HepG2 (cell line): ENCODE data around the gene CES5A. TPM values are rescaled to one million over a fixed set of nuclear protein-coding genes. Genes with fewer than 3 reads are reported as not detected.
A peak's percentile ranks its signal among the peaks of the same experiment; 100 is the strongest.
"Not testable (repeated sequence)": the region's sequence is repeated elsewhere in the genome, so short reads cannot be mapped to it uniquely, and the experiment has no call there.

Source experiments
- ATAC-seq: fragments of 200-7000 bp; cut with Tn5 transposase; 3 replicates; pipeline ENCODE4 v1.9.1; 2020; ENCODE audit warnings: mild to moderate bottlenecking, moderate library complexity
- BruUV-seq: library from RNA; stranded (reverse); fragments of 400-500 nt; replicated peaks from 2 replicates; lab custom pipeline; 2021; lab: Mats Ljungman, UMichigan
- CTCF ChIA-PET: fragments of 300-600 bp; formaldehyde crosslinking; extraction: SDS; loops from one replicate; lab custom pipeline; 2021; ENCODE audit warnings: low total read pairs, inconsistent platforms, low intra/inter-chr PET ratio; lab: Yijun Ruan, JAX
- POLR2A ChIA-PET: fragments of 350-600 bp; sonication (Branson Sonifier 250); formaldehyde crosslinking; loops from one replicate; lab custom pipeline; 2020; ENCODE audit warnings: antibody characterized with exemption, inconsistent platforms; lab: Yijun Ruan, JAX
- DNase-seq: peaks from one replicate; pipeline ENCODE4 v3.0.0-alpha.2; 2015; ENCODE audit warnings: low spot score
- FAIRE-seq: peaks from 3 replicates; lab custom pipeline; 2011; peaks lifted over from hg19 to GRCh38; lab: Jason Lieb, UNC
- H2AFZ ChIP-seq: one replicate; pipeline ENCODE4 v1.6.1; 2011; ENCODE audit warnings: low read length, inconsistent platforms
- H3K27ac ChIP-seq: fragments of 300-600 bp; 3 replicates; pipeline ENCODE4 v1.8.0; 2011; ENCODE audit warnings: mixed run types, mild to moderate bottlenecking, mixed read lengths, low read length, inconsistent platforms; ENCODE audit not compliant: insufficient read depth; ENCODE audit errors: extremely low read length
- H3K27me3 ChIP-seq, 2 experiments: fragments of 200-600 bp in 1 of 2; 2 replicates in 1 of 2; 3 replicates in 1 of 2; pipeline versions ENCODE4 v1.6.0 to v1.8.0; 2011; ENCODE audit warnings: low read length in 2 of 2, mild to moderate bottlenecking in 2 of 2, moderate library complexity in 2 of 2, inconsistent platforms in 1 of 2; ENCODE audit not compliant: insufficient read depth in 2 of 2, control insufficient read depth in 1 of 2
- H3K36me3 ChIP-seq, 2 experiments: fragments of 200-600 bp in 1 of 2; replicated peaks in 1 of 2; 2 replicates in 1 of 2; 3 replicates in 1 of 2; pipeline versions ENCODE4 v1.5.1 to v1.8.0; 2011; ENCODE audit warnings: low read length in 2 of 2, inconsistent platforms in 1 of 2; ENCODE audit not compliant: insufficient read depth in 2 of 2, control insufficient read depth in 1 of 2
- H3K4me1 ChIP-seq: 2 replicates; pipeline ENCODE4 v1.5.1; 2012; ENCODE audit warnings: low read length, inconsistent platforms; ENCODE audit not compliant: insufficient read depth
- H3K4me2 ChIP-seq: 2 replicates; pipeline ENCODE4 v1.6.0; 2011; ENCODE audit warnings: low read depth, low read length, inconsistent platforms
- H3K4me3 ChIP-seq, 3 experiments: fragments of 200-600 bp in 1 of 3; sonication (generic), shearing (Covaris generic) in 1 of 3; replicated peaks in 1 of 3; 2 replicates each; pipeline ENCODE4 v1.5.1; 2011 to 2016; ENCODE audit warnings: low read length in 3 of 3, inconsistent platforms in 2 of 3, low read depth in 2 of 3, mild to moderate bottlenecking in 2 of 3, control low read depth in 1 of 3, mixed read lengths in 1 of 3; ENCODE audit not compliant: insufficient read depth in 1 of 3
- H3K79me2 ChIP-seq: one replicate; pipeline ENCODE4 v1.6.1; 2011; ENCODE audit warnings: low read length, inconsistent platforms; ENCODE audit not compliant: insufficient read depth
- H3K9ac ChIP-seq: 2 replicates; pipeline ENCODE4 v1.6.0; 2011; ENCODE audit warnings: mild to moderate bottlenecking, low read depth, low read length, inconsistent platforms; ENCODE audit not compliant: insufficient read depth
- H3K9me3 ChIP-seq: 2 replicates; pipeline ENCODE4 v1.5.1; 2012; ENCODE audit warnings: mild to moderate bottlenecking, low read length
- H4K20me1 ChIP-seq: 2 replicates; pipeline ENCODE4 v1.6.0; 2011; ENCODE audit warnings: inconsistent platforms, mild to moderate bottlenecking, low read length, moderate library complexity; ENCODE audit not compliant: insufficient read depth
- GABPB1 ChIP-seq: IDR thresholded peaks from 2 replicates; pipeline ENCODE4 v1.6.1; 2016; ENCODE audit warnings: mild to moderate bottlenecking, missing genetic modification reagents, moderate library complexity, missing compliant biosample characterization
- HHEX ChIP-seq: IDR thresholded peaks from 2 replicates; pipeline ENCODE4 v1.6.1; 2016; ENCODE audit warnings: control low read depth
- HNF4G ChIP-seq, 2 experiments: sonication (generic) in 1 of 2; formaldehyde crosslinking in 1 of 2; IDR thresholded peaks; 2 replicates each; pipeline versions ENCODE4 v1.4.0 to v1.6.1; 2011 to 2020; ENCODE audit warnings: borderline replicate concordance in 2 of 2, low read depth in 2 of 2, mild to moderate bottlenecking in 2 of 2, low read length in 1 of 2, missing genetic modification reagents in 1 of 2, moderate library complexity in 1 of 2
- NBN ChIP-seq: fragments of 450-650 bp; conservative IDR thresholded peaks from 2 replicates; pipeline ENCODE4 v1.6.1; 2017
- ZBTB21 ChIP-seq: sonication (generic); formaldehyde crosslinking; IDR thresholded peaks from 2 replicates; pipeline ENCODE4 v1.4.0; 2020; ENCODE audit warnings: missing genetic modification reagents
- ZNF136 ChIP-seq: sonication (generic); formaldehyde crosslinking; IDR thresholded peaks from 2 replicates; pipeline ENCODE4 v1.8.1; 2022; ENCODE audit warnings: low read depth, mild to moderate bottlenecking, moderate library complexity, missing genetic modification reagents
- ZNF354B ChIP-seq: sonication (generic); formaldehyde crosslinking; IDR thresholded peaks from 2 replicates; pipeline ENCODE4 v1.8.0; 2022; ENCODE audit warnings: mild to moderate bottlenecking, missing genetic modification reagents
- ZNF468 ChIP-seq: sonication (generic); formaldehyde crosslinking; IDR thresholded peaks from 2 replicates; pipeline ENCODE4 v1.8.0; 2022; ENCODE audit warnings: mild to moderate bottlenecking, moderate library complexity, missing genetic modification reagents
- ZNF550 ChIP-seq: sonication (generic); formaldehyde crosslinking; IDR thresholded peaks from 2 replicates; pipeline ENCODE4 v1.4.0; 2020; ENCODE audit warnings: mild to moderate bottlenecking, missing genetic modification reagents, borderline replicate concordance
- WGBS: methylation state at CpG from one replicate; pipeline ENCODE4 v1.1.6; 2017; ENCODE audit warnings: low lambda C conversion rate; 5-methylcytosine and 5-hydroxymethylcytosine counted together
- in situ Hi-C: cut with HindIII; loops from 2 replicates; pipeline ENCODE4 v1.10.0; 2017; ENCODE audit warnings: low pct_unique_long_range_greater_than_20kb; ENCODE audit not compliant: extremely low pct_ligation_motif_present
- intact Hi-C: fragments of 100-400 bp; cut with micrococcal nuclease; formaldehyde crosslinking; loops from one replicate; pipeline ENCODE4 v1.10.0; 2022; ENCODE audit not compliant: unreplicated experiment
- polyA plus RNA-seq, 8 experiments: library from polyadenylated mRNA; depleted of rRNA in 3 of 8; stranded (reverse) in 7 of 8; unstranded in 1 of 8; fragments of >200 nt; fragmentation: Illumina TruSeq in 4 of 8; extraction: Trizol in 4 of 8; gene quantifications; 2 replicates each; pipeline versions ENCODE4 v1.2.1 to v1.2.3, GENCODE V29; 2011 to 2016; ENCODE audit warnings: low read depth in 4 of 8, missing spikeins in 1 of 8, mixed read lengths in 1 of 8; ENCODE audit not compliant: insufficient read depth in 1 of 8
- total RNA-seq, 5 experiments: library from RNA; depleted of rRNA; stranded (reverse); fragments of >200 nt; fragmentation: Illumina TruSeq; extraction: Trizol; gene quantifications; 2 replicates each; pipeline ENCODE4 v1.2.3, GENCODE V29; 2016; ENCODE audit warnings: low read depth in 1 of 5
- TF ChIP-seq, protein P1 (sequence below): sonication (generic); formaldehyde crosslinking; IDR thresholded peaks from 2 replicates; pipeline ENCODE4 v1.5.0; 2020; ENCODE audit warnings: missing genetic modification reagents

The CES5A gene
- total and polyA plus RNA-seq, 2 of the 13 experiments (the other 11 are each of a cell fraction or from before 2014, with no cell fraction given): not detected

DNA sequence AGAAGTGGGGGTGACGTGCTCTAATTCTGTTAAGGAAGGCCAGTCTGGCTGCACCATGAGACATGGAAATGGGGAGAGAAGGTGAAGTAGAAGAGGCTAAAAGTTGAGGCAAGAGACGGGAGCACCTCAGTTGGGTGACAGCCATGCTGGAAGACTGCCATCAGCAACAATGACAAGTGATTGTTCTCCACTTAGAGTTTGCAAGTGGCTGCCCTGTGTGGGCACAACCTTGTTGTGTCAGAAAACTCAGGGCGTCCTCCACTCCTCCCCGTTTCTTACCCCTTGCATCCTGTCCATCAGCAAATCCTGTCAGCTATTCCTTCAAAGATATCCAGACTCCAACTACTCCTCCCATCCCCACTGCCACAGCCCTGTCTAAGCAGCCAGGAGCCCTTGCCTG, 59.9 kb downstream of the CES5A start:
- in situ Hi-C loops (no loop called here), intact Hi-C loops (no loop called here)
- Histone ChIP-seq H3K36me3 (peaks cover 7 to 28% of the 10 kb centered on the region in 2 experiments; a peak in 4 of 5 replicates), H3K27me3 (no peaks in the 10 kb centered on the region), H3K9ac (no peak overlapping the region), H3K4me2 (no peak overlapping the region), H3K4me3 (no peak overlapping the region), H3K27ac (no peak overlapping the region), H3K4me1 (no peaks in the 10 kb centered on the region), H3K79me2 (no peaks in the 10 kb centered on the region), H3K9me3 (no peaks in the 10 kb centered on the region), H4K20me1 (no peaks in the 10 kb centered on the region), H2AFZ (no peak overlapping the region)
- no TSS peak for BruUV-seq
- DNase-seq: no peak
- WGBS: 96% methylated on average over 3 of the region's 4 CpGs
- POLR2A ChIA-PET: no interaction called here
- TF ChIP-seq ZBTB21 (CRISPR knock-in tag) (no peak), GABPB1 (CRISPR knock-in tag) (no peak), ZNF468 (CRISPR knock-in tag) (no peak), HHEX (CRISPR knock-in tag) (no peak), ZNF136 (CRISPR knock-in tag) (no peak), NBN (no peak), ZNF354B (CRISPR knock-in tag) (no peak), HNF4G (IDR thresholded peaks at IDR 0.05; ENCODE audit: borderline replicate concordance, low read depth, low read length) (no peak), HNF4G (CRISPR knock-in tag; IDR thresholded peaks at IDR 0.05; ENCODE audit: borderline replicate concordance, low read depth) (no peak), ZNF550 (CRISPR knock-in tag) (no peak)
- TF ChIP-seq, protein P1, sequence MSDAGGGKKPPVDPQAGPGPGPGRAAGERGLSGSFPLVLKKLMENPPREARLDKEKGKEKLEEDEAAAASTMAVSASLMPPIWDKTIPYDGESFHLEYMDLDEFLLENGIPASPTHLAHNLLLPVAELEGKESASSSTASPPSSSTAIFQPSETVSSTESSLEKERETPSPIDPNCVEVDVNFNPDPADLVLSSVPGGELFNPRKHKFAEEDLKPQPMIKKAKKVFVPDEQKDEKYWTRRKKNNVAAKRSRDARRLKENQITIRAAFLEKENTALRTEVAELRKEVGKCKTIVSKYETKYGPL (CRISPR knock-in tag): no peak
- ATAC-seq: no peak
- FAIRE-seq: no peak
- CTCF ChIA-PET: no interaction called here

DNA sequence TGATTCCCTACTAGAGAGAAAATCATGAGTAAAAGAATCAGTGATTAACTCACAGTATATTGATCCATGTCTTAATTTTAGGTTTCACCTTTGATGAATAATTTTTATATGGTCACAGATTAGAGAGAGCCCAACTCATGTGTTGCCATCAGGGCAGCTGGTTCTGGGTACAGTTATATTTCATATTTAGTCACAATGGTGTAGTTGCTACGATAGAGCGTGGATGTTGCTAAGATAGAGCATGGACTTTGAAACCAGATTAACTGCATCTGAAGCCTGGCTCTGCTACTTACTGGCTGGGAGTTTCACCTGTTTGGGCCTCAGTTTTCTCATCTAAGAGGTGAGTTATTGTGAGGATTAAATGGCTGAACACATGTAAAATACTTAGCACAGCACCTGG, 61.0 kb downstream of the CES5A start:
- peak; percentile 37 for FAIRE-seq
- H3K27ac ChIP-seq, BruUV-seq, CTCF ChIA-PET, DNase-seq, POLR2A ChIA-PET, H3K4me1 ChIP-seq, H3K9me3 ChIP-seq, H3K4me2 ChIP-seq, H4K20me1 ChIP-seq, H3K27me3 ChIP-seq, H3K9ac ChIP-seq, H2AFZ ChIP-seq, H3K4me3 ChIP-seq, intact Hi-C loops, in situ Hi-C loops, H3K79me2 ChIP-seq, ATAC-seq: not testable (repeated sequence)
- 48% methylated on average over 2 of the region's 2 CpGs for WGBS
- H3K36me3 ChIP-seq: peaks cover 5 to 28% of the 10 kb centered on the region in 2 experiments; a peak in 4 of 5 replicates

DNA sequence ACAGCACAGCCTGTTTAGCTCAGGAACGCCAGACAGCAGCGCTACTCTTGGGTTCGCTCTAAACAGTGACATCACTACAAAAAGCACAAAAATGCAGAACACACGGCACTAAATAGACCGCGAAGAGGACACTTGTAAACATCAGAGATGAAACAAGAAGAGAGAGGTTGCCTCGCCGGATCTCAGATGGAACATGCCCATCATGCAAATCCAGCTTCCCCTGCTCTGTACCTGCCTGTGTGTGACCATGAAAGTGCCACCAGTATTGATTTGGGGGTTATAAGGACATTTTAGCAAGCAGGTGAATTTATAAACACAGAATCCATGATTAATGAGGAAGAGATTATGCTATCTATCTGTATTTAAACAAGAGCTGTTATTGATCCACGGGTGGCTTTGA, 61.4 kb downstream of the CES5A start:
- H2AFZ ChIP-seq, H3K27me3 ChIP-seq, ATAC-seq, H3K4me1 ChIP-seq, in situ Hi-C loops, H3K4me2 ChIP-seq, H3K4me3 ChIP-seq, DNase-seq, FAIRE-seq, H3K27ac ChIP-seq, H4K20me1 ChIP-seq, H3K79me2 ChIP-seq, intact Hi-C loops, H3K9ac ChIP-seq, CTCF ChIA-PET, POLR2A ChIA-PET, BruUV-seq, H3K9me3 ChIP-seq: not testable (repeated sequence)
- 89% methylated on average over 9 of the region's 9 CpGs for WGBS
- peaks cover 5 to 29% of the 10 kb centered on the region in 2 experiments; a peak in 4 of 5 replicates for H3K36me3 ChIP-seq
